Stimulated activated CD8-positive, alpha-beta memory T cell treated with anti-CD3 and anti-CD28 coated beads, Interleukin-4, amount 100 ng/mL, for 24 hours (primary cell): ENCODE results near the gene SLC17A1.

Experiments used
- DNase-seq: peaks from one replicate; pipeline ENCODE4 v3.0.0-alpha.2; 2020; ENCODE audit warnings: low read depth

SLC17A1 gene, protein sequence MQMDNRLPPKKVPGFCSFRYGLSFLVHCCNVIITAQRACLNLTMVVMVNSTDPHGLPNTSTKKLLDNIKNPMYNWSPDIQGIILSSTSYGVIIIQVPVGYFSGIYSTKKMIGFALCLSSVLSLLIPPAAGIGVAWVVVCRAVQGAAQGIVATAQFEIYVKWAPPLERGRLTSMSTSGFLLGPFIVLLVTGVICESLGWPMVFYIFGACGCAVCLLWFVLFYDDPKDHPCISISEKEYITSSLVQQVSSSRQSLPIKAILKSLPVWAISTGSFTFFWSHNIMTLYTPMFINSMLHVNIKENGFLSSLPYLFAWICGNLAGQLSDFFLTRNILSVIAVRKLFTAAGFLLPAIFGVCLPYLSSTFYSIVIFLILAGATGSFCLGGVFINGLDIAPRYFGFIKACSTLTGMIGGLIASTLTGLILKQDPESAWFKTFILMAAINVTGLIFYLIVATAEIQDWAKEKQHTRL

DNA sequence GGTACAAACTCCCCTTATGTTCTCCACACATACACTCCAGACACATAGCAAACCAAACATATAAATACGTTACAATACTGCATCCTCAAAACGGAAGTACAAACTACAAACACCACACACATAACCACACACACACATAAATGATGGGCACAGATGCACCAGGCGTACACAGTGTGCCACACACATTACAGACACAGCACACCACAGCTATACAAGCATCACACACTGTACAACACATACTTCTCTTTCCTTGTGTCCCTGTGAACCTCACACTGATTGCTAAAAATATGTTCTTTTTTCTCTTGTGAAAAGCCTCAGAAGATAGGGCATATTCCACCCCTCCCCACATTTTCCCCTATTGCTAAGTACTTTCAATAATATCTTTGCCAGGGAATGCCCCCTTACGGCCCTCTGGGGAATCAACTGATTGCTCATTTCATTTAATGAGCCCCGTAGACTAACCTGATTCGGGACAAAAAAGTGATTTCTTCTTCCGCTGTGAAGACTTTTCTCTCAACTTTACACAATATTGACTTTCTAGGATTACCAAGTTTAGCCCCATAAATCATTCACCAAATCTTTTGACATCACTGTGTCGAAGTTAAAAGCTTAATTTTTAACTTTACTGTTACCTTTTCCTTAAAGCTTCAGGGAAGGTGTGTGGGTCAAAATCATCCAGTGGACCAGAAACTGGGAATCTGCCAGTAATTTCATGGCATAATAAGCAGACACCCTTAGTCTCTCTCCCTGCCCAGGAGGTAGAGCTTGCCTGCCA, at the start of gene SLC17A1:
Gene SLC17A1 (minus strand): TSS at position 521 of the 775 bp plus-strand sequence. CDS start 1,495 bp downstream, outside the sequence.
- no peak for DNase-seq

DNA sequence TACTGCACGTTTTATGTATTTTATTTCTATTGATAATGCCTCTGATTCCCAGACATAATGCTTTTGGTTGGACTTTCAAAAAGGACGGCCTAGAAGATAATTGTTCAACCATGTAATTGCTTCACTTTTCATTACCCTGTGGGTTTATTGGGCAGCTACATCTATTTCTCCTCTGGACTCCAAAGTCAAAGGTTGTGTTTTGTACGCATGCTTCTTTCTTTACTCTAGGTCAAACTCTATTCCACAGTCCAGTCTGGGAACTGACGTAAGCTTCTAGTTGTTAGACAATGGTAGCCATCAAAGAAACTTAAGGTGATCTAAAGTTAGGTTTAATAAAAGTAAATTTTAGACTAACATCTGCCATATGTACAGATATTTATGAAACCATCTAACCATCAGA, 48.7 kb upstream of the SLC17A1 start:
- no peak for DNase-seq

GRCh38 chr6:25878721-25879322, 47.0 kb upstream of the SLC17A1 start:
- no peak for DNase-seq

DNA sequence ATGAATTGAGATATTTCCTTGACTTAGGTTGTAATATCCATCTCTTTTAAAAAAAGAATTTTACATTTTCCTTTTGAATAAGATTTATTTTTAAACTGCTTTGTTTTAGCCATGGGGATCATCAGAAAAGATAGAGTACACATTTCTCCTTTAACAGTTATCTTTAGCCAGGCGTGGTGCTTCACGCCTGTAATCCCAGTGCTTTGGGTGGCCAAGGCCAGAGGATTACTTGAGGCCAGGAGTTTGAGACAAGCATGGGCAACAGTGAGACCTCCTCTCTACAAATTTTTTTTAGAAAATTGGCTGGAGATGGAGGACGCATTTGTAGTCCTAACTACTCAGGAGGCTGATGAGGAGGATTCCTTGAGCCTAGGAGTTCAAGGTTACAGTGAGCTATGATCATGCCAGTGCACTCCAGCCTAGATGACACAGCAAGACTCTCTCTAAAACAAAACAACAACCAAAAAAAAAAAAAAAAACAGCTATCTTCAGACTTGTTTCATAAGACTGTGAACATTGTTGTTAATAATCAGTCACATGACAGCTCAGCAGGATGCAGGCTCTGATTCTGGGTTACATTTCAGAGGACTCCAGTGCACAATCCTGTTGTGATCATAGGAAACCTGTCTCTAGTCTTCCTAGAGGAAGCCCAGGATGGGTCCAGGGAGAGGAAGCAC, 44.2 kb upstream of the SLC17A1 start:
- DNase-seq, result no peak

DNA sequence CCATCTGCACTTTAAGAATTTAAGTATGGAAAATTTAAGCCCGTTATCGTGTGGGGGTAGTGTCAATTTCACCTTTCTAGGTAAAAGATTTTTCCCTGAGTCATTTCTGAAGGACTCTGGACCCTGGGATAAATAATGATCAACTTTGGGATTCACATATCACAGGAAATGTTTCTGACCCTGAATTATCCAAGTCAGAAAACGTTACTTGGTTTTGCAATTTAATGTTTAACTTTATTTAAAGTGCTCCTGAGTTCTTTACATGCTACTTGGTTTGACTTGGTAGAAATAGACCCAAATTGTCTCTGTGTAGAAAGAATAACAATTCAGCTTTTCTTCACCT, 43.7 kb upstream of the SLC17A1 start:
- no peak for DNase-seq

DNA sequence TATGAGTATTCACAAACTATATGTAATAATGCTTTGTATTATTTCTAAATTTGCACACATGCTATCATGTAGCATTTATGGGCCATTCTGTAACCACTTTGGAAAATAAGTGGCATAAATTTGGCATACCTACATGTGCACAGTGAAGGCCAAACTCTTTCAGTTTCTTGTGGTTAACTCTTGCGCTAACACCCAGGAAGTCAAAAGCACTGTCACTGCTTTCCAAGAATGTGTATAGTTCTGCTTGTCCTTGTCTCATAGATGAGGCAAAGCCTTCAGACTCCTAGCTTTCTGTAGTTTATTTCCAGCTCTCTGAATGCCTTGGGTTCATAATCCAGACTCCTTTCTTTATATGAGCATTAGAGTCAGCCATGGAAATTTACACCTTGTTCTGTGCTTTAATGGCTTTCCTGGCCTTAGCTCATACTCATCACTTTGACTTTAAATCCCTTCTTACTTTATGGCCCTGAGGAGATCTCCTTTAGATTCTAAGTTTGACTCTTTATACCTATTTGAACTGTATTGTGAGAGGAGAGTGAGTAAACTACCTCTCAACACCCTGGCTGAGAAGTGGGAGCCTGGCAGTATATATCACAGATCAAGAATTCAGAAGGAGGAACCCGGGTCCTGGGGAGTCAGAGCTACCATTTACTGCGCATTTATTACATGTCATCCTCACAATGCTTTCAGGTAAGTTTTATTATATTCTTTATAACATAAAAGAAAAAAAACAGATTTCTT, 43.1 kb upstream of the SLC17A1 start:
- no peak for DNase-seq

- no peak for DNase-seq
Measured at GRCh38 chr6:25874118-25874517, 42.3 kb upstream of the SLC17A1 start, which contains the start of gene SLC17A3. TSS of gene SLC17A3 (minus strand) at chr6:25874243. CDS start at chr6:25868387, 5,856 bp downstream.

DNA sequence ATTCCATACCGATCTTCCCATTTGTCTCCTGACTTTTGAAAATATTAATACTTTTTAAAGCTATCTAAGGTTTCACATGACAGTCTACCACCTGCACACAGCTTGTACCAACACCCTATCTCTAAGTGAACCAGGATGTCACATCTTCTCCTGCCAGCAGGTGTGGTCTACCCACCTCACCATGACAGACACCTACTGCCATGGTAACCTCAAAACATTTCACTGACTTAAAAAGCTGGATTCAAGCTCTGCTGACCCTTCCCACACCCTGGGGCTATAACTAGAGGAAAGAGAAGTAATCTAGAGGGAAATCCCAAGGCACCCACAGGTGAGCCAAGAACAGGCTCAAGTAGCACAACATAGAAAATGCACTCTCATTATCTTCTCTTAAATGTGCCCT, 41.0 kb upstream of the SLC17A1 start:
- DNase-seq, result no peak

DNA sequence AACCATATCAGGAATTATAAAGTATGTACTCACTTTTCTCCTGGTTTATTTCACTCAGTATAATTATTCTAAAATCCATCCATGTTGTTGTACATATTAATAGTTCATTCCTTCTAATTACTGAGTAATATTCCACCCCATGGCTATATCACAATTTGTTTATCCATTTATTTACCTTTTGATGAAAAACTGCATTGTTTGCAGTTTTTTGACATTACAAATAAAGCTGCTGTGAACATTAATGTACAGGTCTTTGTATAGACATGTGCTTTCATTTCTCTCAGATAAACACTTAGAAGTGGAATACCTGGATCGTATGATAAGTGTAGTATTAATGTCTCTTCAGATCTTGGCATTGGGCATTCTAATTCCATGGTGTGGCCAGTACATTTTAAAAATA, 38.0 kb upstream of the SLC17A1 start:
- no peak for DNase-seq

- DNase-seq, result no peak
Measured at GRCh38 chr6:25868436-25869183, 36.8 kb upstream of the SLC17A1 start.

DNA sequence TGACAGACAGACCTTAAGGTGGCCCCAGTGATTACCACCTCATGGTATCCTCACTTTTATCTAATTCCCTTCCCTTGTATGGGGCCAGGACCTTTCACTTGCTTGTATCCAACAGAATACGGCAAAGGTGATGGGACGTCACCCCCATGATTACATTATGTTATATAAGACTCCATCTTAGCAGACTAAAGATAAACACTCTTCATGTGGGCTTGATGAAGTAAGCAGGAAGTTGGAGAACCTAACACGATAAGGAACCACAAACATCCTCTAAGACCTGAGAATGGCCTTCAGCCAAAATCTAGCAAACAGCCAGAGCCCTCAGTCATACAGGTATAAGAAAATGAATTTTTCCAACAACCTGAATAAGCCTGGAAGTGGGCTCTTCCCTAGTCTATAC, 34.2 kb upstream of the SLC17A1 start:
- no peak for DNase-seq

- DNase-seq, result no peak
Measured at GRCh38 chr6:25863360-25863759, 31.5 kb upstream of the SLC17A1 start.

DNA sequence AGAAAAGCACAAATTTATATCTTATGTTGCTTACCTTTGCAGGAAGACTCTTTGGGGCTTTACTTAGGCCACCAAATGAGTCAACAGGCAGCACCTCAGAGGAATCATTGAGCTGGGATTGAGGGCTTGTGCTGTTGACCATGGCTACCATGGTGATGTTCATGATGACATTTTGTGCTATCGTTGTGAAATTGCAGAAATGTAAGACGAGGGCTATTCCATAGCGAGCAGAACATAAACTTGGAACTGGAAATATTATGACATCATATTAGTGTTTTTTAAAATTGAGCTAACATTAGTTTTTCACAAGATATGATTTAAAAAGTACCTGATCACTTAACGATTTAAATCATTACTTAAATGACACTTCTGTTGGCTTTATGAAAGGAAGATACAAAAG, 30.3 kb upstream of the SLC17A1 start:
- no peak for DNase-seq

GRCh38 chr6:25852756-25853155, 20.9 kb upstream of the SLC17A1 start:
- no peak for DNase-seq

DNA sequence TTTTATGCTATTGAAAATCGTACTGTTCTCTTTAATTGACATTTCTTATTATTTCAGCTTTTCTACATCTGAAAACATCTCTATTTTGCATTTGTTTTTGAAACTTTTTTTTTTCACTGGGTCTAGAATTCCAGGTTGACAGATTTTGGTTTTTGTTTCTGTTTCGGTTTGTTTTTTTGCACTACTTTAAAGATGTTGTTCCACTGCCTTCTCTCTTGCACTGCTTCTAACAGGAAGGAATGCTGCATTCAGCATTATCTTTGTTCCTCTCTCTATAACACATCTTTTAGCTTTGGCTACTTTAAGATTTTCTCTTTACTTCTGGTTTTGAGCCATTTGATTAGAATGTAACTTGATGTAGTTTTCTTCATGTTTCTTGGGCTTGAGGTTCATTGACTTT, 20.1 kb upstream of the SLC17A1 start:
- no peak for DNase-seq

GRCh38 chr6:25844518-25844917, 12.7 kb upstream of the SLC17A1 start:
- DNase-seq, result no peak

DNA sequence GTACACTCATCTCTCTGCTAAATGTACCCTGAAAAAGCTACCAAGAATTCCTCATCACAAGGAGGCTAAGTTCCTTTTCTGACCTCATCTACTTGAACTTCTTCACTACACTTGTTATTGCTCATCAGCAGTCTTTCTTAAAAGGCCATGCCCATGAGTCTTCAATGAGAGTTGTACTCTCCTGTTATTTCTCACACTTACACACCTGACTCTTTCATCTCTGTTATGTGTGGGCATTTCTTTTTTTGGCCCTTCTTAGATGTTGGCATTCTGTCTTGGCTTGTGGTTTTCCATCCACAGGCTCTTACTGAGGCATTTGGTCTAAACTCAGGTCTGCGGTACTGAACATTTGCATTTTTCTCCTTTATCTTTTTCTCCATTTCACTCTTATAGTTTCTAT, 10.7 kb upstream of the SLC17A1 start:
- no peak for DNase-seq

- DNase-seq, result no peak
Measured at GRCh38 chr6:25835442-25836283, 3.8 kb upstream of the SLC17A1 start.

DNA sequence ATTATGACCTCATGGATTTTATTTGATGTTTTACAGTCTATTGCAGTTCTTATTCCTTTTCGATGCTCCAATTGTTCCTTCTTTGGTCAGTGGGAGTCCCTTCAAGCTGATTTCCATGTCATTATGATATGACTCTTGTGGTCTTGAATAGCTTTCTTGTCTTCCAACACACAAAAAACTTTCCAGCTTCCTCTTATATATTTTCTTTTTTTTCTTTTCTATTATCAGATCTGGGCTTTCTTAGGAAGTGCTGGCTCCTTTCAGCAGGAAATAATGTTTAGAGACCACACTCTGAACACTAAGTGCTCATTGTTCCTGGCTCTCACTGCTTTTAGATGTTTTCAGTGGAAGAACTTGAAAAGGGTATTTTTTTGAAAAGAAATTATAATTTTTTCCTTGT, 3.1 kb upstream of the SLC17A1 start:
- DNase-seq, result no peak

DNA sequence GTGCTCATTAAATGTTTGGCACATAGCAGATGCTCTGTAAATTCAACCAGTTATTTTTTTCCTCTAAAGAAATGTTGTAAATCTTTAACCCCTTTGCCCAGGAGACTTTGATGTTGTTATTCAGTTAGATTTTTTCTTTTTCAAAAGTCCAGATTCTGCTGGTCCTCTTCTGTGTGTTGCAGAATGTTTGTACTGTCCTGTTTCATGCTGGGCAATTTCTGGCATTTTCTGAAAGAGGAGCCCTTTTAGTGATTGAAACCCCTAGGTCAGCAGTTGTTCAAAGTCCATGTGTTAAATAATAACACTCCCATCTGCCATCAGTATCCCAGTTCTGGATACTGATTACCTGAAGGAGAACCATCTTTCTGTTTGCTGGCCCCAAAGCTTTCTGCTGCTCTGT, 1.3 kb upstream of the SLC17A1 start:
- DNase-seq, result no peak
